Left colon (tissue), 2 donors: ENCODE results near the gene TRIM65. TPM values are rescaled to one million over a fixed set of nuclear protein-coding genes. Genes with fewer than 3 reads are reported as not detected.
"Not testable (repeated sequence)": the region's sequence is repeated elsewhere in the genome, so short reads cannot be mapped to it uniquely, and the experiment has no call there.

Experiments
- ATAC-seq: fragments of 200-7000 bp; cut with Tn5 transposase; one replicate; pipeline ENCODE4 v1.9.1; 2020; ENCODE audit warnings: mild to moderate bottlenecking, moderate library complexity
- DNase-seq, 2 donors: peaks; one replicate each; pipeline ENCODE4 v3.0.0-alpha.2; 2020
- intact Hi-C, 2 donors: fragments of 100-400 bp; cut with DNase I in 1 of 2; cut with micrococcal nuclease in 1 of 2; formaldehyde crosslinking; loops; one replicate each; pipeline versions ENCODE4 v1.11.2 to v1.14.0; 2022; cut with DNase I, micrococcal nuclease
- total RNA-seq, 2 donors: library from RNA; stranded (reverse); fragmentation: NEBNext Ultra II Directional; extraction: Animal tissue kit (Norgen Biotek cat#: 25700); gene quantifications; one replicate each; pipeline ENCODE4 v1.2.1, GENCODE V29; 2021
- donor health status: DM: no; HTN: no; CAD: no.
- donor health status: DM: yes; HTN: yes; CAD: no.

The TRIM65 gene
- total RNA-seq, 2 donors from 2014 or later: 15.0 to 18.7 TPM

- ATAC-seq (no peak), DNase-seq (no peak)
- intact Hi-C loops: no loop called here
Measured at GRCh38 chr17:75899767-75900468, 3.2 kb upstream of the TRIM65 start.

- ATAC-seq (no peak), DNase-seq (no peak)
- intact Hi-C loops: no loop called here
Measured at GRCh38 chr17:75899353-75899752, 2.6 kb upstream of the TRIM65 start.

GRCh38 chr17:75898791-75899190, 2.0 kb upstream of the TRIM65 start:
- intact Hi-C loops: no loop called here
- DNase-seq (no peak), ATAC-seq (no peak)

- DNase-seq (no peak), ATAC-seq (no peak)
- intact Hi-C loops: no loop called here
Measured at GRCh38 chr17:75898065-75898464, 1.3 kb upstream of the TRIM65 start.

GRCh38 chr17:75897160-75898019, 639 bp upstream of the TRIM65 start:
- intact Hi-C loops: no loop called here
- ATAC-seq (no peak), DNase-seq (peak; percentile 52 to 54)

- ATAC-seq (peak; percentile 31), DNase-seq (peak in 1 of 2 donors; percentile 47)
- intact Hi-C loops: no loop called here
Measured at GRCh38 chr17:75895370-75896155, 1.2 kb downstream of the TRIM65 start.

- intact Hi-C loops: no loop called here
Measured at GRCh38 chr17:75894049-75894733, 2.6 kb downstream of the TRIM65 start.

GRCh38 chr17:75893305-75894048, 3.3 kb downstream of the TRIM65 start:
- ATAC-seq (no peak), DNase-seq (no peak)
- intact Hi-C loops: no loop called here

More at GRCh38 chr17:75894049-75894733, 2.6 kb downstream of the TRIM65 start:
- no peak for ATAC-seq
- DNase-seq: peak in 1 of 2 donors; percentile 8

- intact Hi-C loops: no loop called here
- DNase-seq: no peak
- no peak for ATAC-seq
Measured at GRCh38 chr17:75892556-75893224, 4.1 kb downstream of the TRIM65 start.

GRCh38 chr17:75891605-75892555, 4.9 kb downstream of the TRIM65 start:
- DNase-seq (no peak), ATAC-seq (no peak)
- intact Hi-C loops: no loop called here

GRCh38 chr17:75891022-75891604, 5.6 kb downstream of the TRIM65 start:
- ATAC-seq (no peak), DNase-seq (no peak)
- intact Hi-C loops: no loop called here

GRCh38 chr17:75889454-75889853, 7.3 kb downstream of the TRIM65 start:
- intact Hi-C loops: no loop called here
- DNase-seq (no peak), ATAC-seq (no peak)

- intact Hi-C loops: no loop called here
- DNase-seq: no peak
- no peak for ATAC-seq
Measured at GRCh38 chr17:75888484-75888883, 8.3 kb downstream of the TRIM65 start.

GRCh38 chr17:75885860-75886259, 10.9 kb downstream of the TRIM65 start:
- DNase-seq, ATAC-seq, intact Hi-C loops: not testable (repeated sequence)

- DNase-seq (no peak), ATAC-seq (no peak)
- intact Hi-C loops: no loop called here
Measured at GRCh38 chr17:75885431-75885830, 11.3 kb downstream of the TRIM65 start.
